ENCODE data around the gene PSMD13.
A peak's percentile ranks its signal among the peaks of the same experiment; 100 is the strongest.

The PSMD13 gene

DNA sequence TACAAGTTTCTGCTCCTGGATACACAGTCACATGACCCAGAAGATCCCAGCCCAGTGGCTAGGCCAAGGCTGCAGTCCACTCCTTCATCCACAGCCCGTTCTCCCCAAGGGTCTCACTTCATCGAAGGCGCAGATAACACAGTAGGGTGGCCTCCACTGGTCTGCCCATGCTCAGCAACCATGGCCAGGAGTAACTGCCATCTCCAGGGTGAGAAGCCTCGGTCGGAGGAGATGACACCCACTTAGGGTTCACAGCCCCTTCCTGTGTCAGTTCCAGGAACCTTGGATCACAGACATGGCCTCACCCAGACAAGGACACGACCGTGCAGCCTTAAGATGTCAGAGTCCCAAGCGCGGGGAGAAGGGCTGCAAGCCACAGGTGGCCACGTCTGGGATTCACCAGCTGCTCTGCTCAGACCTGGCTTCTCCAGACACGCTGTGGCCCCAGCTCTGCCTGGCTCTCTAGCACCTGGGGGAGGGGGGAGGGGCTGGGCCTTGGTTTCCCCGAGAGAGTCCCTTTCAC is 32.1 kb upstream of the PSMD13 start:
- no peak for DNase-seq

DNA sequence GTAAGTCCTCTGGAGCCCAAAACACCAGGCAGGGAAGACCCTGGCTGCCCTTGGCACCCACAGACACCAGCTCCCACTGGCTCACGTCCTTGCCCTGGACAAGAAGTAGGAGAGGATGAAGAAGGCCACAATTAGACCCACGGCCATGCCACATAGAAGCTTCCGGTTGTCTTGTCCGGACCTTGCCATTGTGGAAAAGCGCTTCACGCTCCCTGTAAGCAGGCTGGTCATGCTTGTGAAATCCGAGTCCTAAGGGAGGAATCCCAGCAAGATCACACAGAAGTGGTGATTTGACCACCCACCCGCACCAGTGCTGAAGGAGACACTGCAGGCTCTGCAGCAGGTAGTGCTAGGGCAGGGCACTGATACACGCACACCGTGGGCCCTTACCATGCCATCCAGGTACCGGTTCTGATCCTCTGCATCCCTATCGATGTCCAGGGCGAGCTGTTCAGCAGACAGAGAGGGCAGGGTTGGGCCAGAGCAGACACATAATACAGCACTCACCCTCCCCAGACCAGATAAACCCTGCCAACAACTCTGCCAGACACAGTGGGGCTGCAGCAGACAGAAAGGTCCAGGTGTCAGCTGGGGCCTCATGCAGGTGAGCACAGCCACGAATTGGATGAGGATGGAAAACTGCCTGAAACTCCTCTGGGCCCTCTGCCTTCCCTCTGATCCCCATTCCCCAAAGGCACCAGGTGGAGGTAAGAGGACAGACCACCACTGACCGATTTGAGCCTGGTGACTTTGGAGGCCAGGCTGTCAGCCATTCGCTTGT is 31.4 kb upstream of the PSMD13 start:
- DNase-seq: no peak

DNA sequence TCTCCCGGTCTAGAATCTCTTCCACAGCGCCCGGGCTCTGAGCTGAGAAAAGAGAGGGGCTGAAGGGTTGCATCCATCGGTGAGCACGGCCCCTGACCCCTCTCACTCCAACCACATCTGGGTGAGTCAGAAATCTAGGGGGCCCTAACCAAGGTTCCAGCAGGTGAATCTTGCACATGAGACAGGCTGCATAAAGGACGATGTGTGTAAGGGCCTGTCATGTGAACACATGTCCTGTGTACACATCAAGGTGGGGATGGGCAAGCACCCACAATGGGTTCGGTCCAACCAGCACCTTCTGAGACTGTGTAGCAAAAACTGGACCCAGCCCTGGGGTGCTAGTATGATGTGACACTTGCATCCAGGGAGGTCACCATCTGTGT is 30.8 kb upstream of the PSMD13 start:
- no peak for DNase-seq

- DNase-seq: no peak
These were observed 30.1 kb upstream of the PSMD13 start for GRCh38 chr11:206526-207207.

GRCh38 chr11:207208-207862 is 29.4 kb upstream of the PSMD13 start, which contains the start of the genes BET1L and RIC8A:
Gene BET1L (minus strand): TSS chr11:207399. CDS start chr11:207321, 78 bp downstream.
Gene RIC8A (plus strand): TSS chr11:207708. CDS start chr11:208855, 1,147 bp downstream.
- peak; percentile 99 for DNase-seq

DNA sequence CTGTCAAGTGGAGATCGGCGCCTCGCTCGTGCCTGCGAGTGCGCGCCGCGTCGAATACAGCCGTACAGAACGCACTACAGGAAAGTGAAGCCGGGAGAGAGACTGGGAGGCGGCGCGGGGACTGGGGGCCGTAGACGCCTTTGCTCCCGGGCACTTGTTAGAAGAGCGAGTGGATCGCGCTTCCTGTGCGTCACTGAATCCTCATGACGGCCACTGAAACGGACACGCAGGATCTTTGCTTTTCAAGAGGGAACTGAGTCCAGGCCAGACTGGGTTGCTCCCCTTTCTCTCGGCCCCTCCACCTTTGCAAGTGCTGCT is 29.0 kb upstream of the PSMD13 start:
- DNase-seq: no peak

- DNase-seq: peak; percentile 71
These were observed 28.4 kb upstream of the PSMD13 start for GRCh38 chr11:208181-208916.

DNA sequence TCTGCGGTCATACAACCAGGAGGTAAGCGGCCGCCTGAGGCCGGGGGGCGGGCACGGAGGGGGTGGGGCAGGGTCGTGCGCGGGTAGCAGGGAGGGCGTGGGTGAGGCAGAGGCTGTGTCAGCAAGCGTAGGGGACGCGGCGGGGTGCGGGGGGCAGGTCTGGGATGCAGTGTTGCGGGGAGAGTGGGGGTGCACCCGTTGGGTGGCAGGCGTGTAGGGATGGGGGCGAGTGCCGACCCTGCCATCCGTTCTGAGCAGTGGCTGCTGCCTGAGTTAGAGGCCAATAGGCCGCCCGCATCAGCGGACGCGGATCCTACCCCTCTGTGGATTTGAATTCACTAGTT is 27.9 kb upstream of the PSMD13 start:
- no peak for DNase-seq

- DNase-seq: no peak
These were observed 27.3 kb upstream of the PSMD13 start for GRCh38 chr11:209275-210121.

DNA sequence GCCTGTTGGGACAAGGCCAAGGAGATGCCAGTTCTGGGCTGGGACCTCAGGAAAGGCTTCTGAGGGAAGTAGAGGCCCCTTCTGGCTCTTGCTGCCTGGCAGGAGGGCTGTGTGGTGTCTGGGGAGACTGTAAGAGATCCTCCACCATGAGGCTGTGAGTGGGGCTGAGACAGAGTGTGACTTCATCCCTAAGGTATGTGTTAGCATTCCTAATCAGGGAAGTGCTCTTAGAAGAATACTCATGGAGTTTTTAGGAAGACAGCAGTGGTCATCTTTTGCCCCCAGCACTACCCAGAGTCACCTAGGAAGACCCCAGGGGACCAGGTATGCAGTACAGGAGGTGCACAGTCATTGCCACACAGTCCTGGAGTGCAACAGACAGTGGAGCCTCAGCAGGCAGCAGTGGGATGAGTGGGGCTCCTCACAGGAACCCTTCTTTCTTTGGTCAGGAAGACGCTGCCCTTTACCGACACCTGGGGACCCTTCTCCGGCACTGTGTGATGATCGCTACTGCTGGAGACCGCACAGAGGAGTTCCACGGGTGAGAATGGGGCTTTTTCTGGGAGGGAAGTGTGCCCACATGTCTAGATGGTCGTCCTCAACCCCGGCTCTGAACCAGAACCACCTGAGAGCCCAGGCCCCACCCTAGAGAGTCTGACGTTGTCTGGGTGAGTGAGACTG is 26.5 kb upstream of the PSMD13 start:
- peak; percentile 82 for DNase-seq

- DNase-seq: no peak
These were observed 26.0 kb upstream of the PSMD13 start for GRCh38 chr11:210803-211180.

GRCh38 chr11:211295-211694 is 25.5 kb upstream of the PSMD13 start:
- DNase-seq: no peak

DNA sequence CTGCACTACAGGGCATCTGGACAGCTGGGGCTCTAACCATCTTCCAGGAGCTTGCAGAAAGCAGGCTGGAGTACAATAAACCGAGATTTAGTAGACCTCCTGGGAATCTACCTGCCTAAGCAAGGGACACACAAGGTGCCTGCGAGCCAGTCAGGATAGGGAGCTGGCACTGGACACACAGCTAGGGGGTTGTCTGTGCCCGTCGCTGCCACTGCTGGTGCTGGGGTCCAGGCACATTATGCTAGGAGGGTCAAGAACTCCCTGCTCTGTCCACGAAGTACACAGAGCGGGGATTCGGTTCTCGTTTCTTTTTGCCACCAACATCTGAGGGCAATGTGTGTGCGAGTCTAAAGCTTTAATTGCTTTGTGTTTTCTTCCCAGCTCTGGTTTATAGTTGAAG is 25.0 kb upstream of the PSMD13 start:
- no peak for DNase-seq

DNA sequence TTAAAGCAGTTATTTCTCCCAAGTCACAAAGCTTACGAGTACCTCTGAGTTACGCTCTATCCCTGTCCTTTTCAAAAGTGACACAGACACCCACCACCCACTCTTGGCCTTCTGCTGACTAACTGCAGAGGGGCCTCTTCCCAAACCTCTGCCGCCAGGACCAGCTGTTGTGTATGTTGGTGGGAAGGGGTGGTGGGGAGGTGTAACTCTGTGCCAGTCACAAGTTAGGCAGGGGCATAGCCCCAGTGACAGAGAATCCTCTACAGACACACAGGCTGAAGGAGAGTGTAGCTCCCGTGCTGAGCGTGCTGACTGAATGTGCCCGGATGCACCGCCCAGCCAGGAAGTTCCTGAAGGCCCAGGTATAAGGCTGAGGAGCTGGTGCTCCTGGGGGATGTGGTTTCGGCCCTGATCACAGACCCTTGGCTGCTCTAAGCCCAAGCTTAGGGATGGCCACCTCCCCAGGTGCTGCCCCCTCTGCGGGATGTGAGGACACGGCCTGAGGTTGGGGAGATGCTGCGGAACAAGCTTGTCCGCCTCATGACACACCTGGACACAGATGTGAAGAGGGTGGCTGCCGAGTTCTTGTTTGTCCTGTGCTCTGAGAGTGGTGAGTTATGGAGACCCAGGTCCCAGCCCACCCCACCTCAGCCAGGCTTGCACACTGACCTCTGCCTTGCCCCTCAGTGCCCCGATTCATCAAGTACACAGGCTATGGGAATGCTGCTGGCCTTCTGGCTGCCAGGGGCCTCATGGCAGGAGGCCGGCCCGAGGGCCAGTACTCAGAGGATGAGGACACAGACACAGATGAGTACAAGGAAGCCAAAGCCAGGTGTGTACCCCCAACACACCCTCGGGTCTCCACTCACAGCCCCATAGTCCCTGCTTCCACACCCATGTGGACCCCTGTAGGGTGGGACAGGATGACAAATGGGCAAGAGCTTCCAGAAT is 24.4 kb upstream of the PSMD13 start:
- DNase-seq: no peak

- no peak for DNase-seq
These were observed 23.7 kb upstream of the PSMD13 start for GRCh38 chr11:213111-213510.

GRCh38 chr11:214083-214482 is 22.7 kb upstream of the PSMD13 start:
- no peak for DNase-seq

- DNase-seq: no peak
These were observed 21.2 kb upstream of the PSMD13 start for GRCh38 chr11:215581-216037.

- DNase-seq: no peak
These were observed 20.4 kb upstream of the PSMD13 start for GRCh38 chr11:216081-216974.

DNA sequence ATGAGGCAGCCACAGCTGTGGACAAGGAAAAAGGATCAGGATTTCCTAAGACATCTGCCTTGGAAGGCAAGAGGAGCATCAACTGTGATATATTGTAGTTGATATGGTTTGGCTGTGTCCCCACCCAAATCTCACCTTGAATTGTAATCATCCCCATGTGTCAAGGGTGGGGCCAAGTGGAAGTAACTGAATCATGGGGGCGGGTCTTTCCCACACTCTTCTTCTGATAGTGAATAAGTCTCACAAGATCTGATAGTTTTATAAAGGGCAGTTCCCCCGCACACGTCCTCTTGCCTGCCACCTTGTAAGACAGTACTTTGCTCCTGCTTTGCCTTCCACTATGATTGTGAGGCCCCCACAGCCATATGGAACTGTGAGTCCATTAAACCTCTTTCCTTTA is 19.1 kb upstream of the PSMD13 start:
- no peak for DNase-seq

Measured in fibroblast of skin of abdomen (primary cell).